B cell (primary cell): ENCODE data around the gene PTS. TPM values are rescaled to one million over a fixed set of nuclear protein-coding genes. Genes with fewer than 3 reads are reported as not detected.

ENCODE experiments used
- ATAC-seq: fragments of 200-7000 bp; cut with Tn5 transposase; one replicate; pipeline ENCODE4 v1.10.0; 2021; ENCODE audit warnings: low read depth, mild to moderate bottlenecking, moderate number of reproducible peaks, moderate library complexity
- CTCF ChIA-PET: fragments of 350-600 bp; sonication (Branson Sonifier 250); formaldehyde crosslinking; loops from one replicate; lab custom pipeline; 2021; ENCODE audit warnings: antibody characterized with exemption, inconsistent platforms; lab: Charles Lee
- POLR2A ChIA-PET: fragments of 350-600 bp; sonication (Branson Sonifier 250); formaldehyde crosslinking; loops from one replicate; lab custom pipeline; 2021; ENCODE audit warnings: antibody characterized with exemption; lab: Charles Lee
- DNase-seq: peaks from one replicate; pipeline ENCODE4 v3.0.0; 2013
- H2AFZ ChIP-seq: 2 replicates; pipeline ENCODE4 v1.6.1; 2012; ENCODE audit warnings: mild to moderate bottlenecking, low read depth, low read length; ENCODE audit not compliant: insufficient read depth, poor library complexity, severe bottlenecking
- H3K27ac ChIP-seq, 2 donors: 1 replicate in 1 of 2; 2 replicates in 1 of 2; pipeline ENCODE4 v1.5.1; 2012 to 2013; ENCODE audit warnings: low read length in 2 of 2, mild to moderate bottlenecking in 2 of 2, moderate library complexity in 1 of 2
- H3K27me3 ChIP-seq, 4 experiments: fragments of 200-600 bp in 1 of 4; sonication (generic) in 1 of 4; replicated peaks in 1 of 4; 1 replicate in 2 of 4; 2 replicates in 2 of 4; pipeline versions ENCODE4 v1.6.1 to v1.7.0; 2013 to 2016; ENCODE audit warnings: low read length in 3 of 4, mild to moderate bottlenecking in 2 of 4, mixed read lengths in 1 of 4, moderate library complexity in 1 of 4; ENCODE audit not compliant: insufficient read depth in 4 of 4, control insufficient read depth in 3 of 4; ENCODE audit errors: control extremely low read depth in 1 of 4
- H3K36me3 ChIP-seq, 2 experiments: replicated peaks in 1 of 2; 1 replicate in 1 of 2; 2 replicates in 1 of 2; pipeline versions ENCODE4 v1.6.1 to v1.7.1; 2013; ENCODE audit warnings: low read length in 1 of 2; ENCODE audit not compliant: insufficient read depth in 2 of 2, control insufficient read depth in 1 of 2; ENCODE audit errors: control extremely low read depth in 1 of 2, extremely low read depth in 1 of 2
- H3K4me1 ChIP-seq, 2 donors: fragments of 200-600 bp in 1 of 2; sonication (generic) in 1 of 2; 1 replicate in 1 of 2; 2 replicates in 1 of 2; pipeline versions ENCODE4 v1.5.1 to v1.6.1; 2013 to 2017; ENCODE audit warnings: low read length in 2 of 2; ENCODE audit not compliant: control insufficient read depth in 2 of 2, insufficient read depth in 2 of 2
- H3K4me2 ChIP-seq: replicated peaks from 2 replicates; pipeline ENCODE3; 2012; ENCODE audit warnings: mild to moderate bottlenecking, low read depth, low read length; ENCODE audit not compliant: poor library complexity, severe bottlenecking
- H3K4me3 ChIP-seq, 5 experiments: fragments of 200-600 bp in 1 of 5; sonication (generic) in 1 of 5; 1 replicate in 3 of 5; 2 replicates in 2 of 5; pipeline versions ENCODE4 v1.5.1 to v1.7.0; 2011 to 2016; ENCODE audit warnings: low read length in 4 of 5, mild to moderate bottlenecking in 4 of 5, low read depth in 2 of 5, control low read depth in 1 of 5, moderate library complexity in 1 of 5; ENCODE audit not compliant: insufficient read depth in 1 of 5; ENCODE audit errors: control extremely low read depth in 1 of 5, extremely low read depth in 1 of 5
- H3K79me2 ChIP-seq: fragments of 200-600 bp; sonication (generic); one replicate; pipeline ENCODE4 v1.6.0; 2016; ENCODE audit warnings: low read length; ENCODE audit not compliant: control insufficient read depth, insufficient read depth
- H3K9ac ChIP-seq: fragments of 200-600 bp; sonication (generic); 2 replicates; pipeline ENCODE4 v1.6.1; 2017; ENCODE audit warnings: mild to moderate bottlenecking, low read length, moderate library complexity
- H3K9me3 ChIP-seq, 3 donors: one replicate each; pipeline versions ENCODE4 v1.6.1 to v1.7.1; 2013; ENCODE audit warnings: low read length in 2 of 3; ENCODE audit not compliant: control insufficient read depth in 2 of 3, insufficient read depth in 1 of 3; ENCODE audit errors: control extremely low read depth in 1 of 3
- H4K20me1 ChIP-seq: 2 replicates; pipeline ENCODE4 v1.6.0; 2012; ENCODE audit warnings: mild to moderate bottlenecking, low read length; ENCODE audit not compliant: insufficient read depth, control insufficient read depth, poor library complexity, severe bottlenecking
- H3K27ac Mint-ChIP-seq: one replicate; pipeline ENCODE4 v1.8.0; 2021; ENCODE audit warnings: mixed read lengths
- H3K27me3 Mint-ChIP-seq: one replicate; pipeline ENCODE4 v1.8.0; 2021; ENCODE audit warnings: mixed read lengths
- H3K4me1 Mint-ChIP-seq: one replicate; pipeline ENCODE4 v1.8.0; 2021; ENCODE audit warnings: mixed read lengths
- H3K4me3 Mint-ChIP-seq: one replicate; pipeline ENCODE4 v1.8.0; 2021; ENCODE audit warnings: mixed read lengths
- H3K9me3 Mint-ChIP-seq: one replicate; pipeline ENCODE4 v1.8.0; 2022; ENCODE audit warnings: mixed read lengths; ENCODE audit not compliant: insufficient read depth
- EZH2 ChIP-seq: IDR thresholded peaks from 2 replicates; pipeline ENCODE4 v1.6.1; 2012; ENCODE audit warnings: borderline replicate concordance, low read depth, mild to moderate bottlenecking, moderate library complexity, low read length; ENCODE audit not compliant: insufficient read depth, poor library complexity, severe bottlenecking
- WGBS: methylation state at CpG from one replicate; pipeline ENCODE4 v1.1.5; 2013; ENCODE audit warnings: missing lambda C conversion rate; ENCODE audit not compliant: insufficient coverage; 5-methylcytosine and 5-hydroxymethylcytosine counted together
- intact Hi-C: fragments of 100-400 bp; cut with micrococcal nuclease; formaldehyde crosslinking; loops from one replicate; pipeline ENCODE4 v1.10.0; 2022
- polyA plus RNA-seq: library from polyadenylated mRNA; depleted of rRNA; stranded (reverse); fragments of >200 nt; gene quantifications from 2 replicates; pipeline ENCODE4 v1.2.3, GENCODE V29; 2012
- total RNA-seq, 2 donors: library from RNA; stranded (reverse); fragments of 120-200 nt in 1 of 2; gene quantifications; 1 replicate in 1 of 2; 2 replicates in 1 of 2; pipeline versions ENCODE4 v1.2.3 to v1.2.4, GENCODE V29; 2013 to 2022
- TF ChIP-seq, protein P1 (sequence below): fragments of 200-600 bp; IDR thresholded peaks from one replicate; pipeline ENCODE4 v1.8.0; 2022; ENCODE audit warnings: antibody characterized with exemption, mild to moderate bottlenecking

The PTS gene
- total and polyA plus RNA-seq, 2 donors (not counting 1 experiment from before 2014, with no cell fraction given), result 36.2 to 36.9 TPM

DNA sequence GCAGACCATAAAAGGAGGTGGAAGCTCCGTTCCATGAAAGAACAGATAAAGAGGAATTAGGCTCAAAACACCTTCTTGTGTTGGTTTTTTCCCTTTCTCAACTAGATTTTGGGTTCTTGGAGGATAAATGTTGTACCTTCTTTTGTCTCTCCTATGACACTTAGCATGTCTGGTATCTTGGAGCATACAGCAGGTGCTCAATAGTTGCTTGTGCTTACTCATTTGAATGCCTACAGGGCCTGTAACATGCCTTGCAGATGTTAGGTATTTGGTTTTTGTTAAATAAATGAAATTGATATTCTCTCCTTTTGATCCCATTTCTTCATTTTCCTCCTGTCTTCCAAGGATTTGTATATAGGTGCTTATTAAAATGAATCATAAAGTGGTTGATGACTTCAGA lies 50.8 kb downstream of the PTS start:
- Histone ChIP-seq H3K9me3 (no peaks in the 10 kb centered on the region), H3K36me3 (no peaks in the 10 kb centered on the region), H3K4me1 (peaks cover 7 to 17% of the 10 kb centered on the region in 2 donors), H3K4me2 (no peak overlapping the region), H2AFZ (no peak overlapping the region), H4K20me1 (no peaks in the 10 kb centered on the region), H3K4me3 (no peak overlapping the region), H3K27ac (no peak overlapping the region), H3K9ac (no peak overlapping the region), H3K27me3 (no peaks in the 10 kb centered on the region), H3K79me2 (no peaks in the 10 kb centered on the region)
- TF ChIP-seq, protein P1, sequence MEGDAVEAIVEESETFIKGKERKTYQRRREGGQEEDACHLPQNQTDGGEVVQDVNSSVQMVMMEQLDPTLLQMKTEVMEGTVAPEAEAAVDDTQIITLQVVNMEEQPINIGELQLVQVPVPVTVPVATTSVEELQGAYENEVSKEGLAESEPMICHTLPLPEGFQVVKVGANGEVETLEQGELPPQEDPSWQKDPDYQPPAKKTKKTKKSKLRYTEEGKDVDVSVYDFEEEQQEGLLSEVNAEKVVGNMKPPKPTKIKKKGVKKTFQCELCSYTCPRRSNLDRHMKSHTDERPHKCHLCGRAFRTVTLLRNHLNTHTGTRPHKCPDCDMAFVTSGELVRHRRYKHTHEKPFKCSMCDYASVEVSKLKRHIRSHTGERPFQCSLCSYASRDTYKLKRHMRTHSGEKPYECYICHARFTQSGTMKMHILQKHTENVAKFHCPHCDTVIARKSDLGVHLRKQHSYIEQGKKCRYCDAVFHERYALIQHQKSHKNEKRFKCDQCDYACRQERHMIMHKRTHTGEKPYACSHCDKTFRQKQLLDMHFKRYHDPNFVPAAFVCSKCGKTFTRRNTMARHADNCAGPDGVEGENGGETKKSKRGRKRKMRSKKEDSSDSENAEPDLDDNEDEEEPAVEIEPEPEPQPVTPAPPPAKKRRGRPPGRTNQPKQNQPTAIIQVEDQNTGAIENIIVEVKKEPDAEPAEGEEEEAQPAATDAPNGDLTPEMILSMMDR, result no peak
- no peak overlapping the region for H3K4me3 Mint-ChIP-seq
- no peak for ATAC-seq
- no peaks in the 10 kb centered on the region for H3K9me3 Mint-ChIP-seq
- no peaks in the 10 kb centered on the region for H3K27me3 Mint-ChIP-seq
- no peak overlapping the region for H3K27ac Mint-ChIP-seq
- 20% methylated on average over 1 of the region's 1 CpG for WGBS
- POLR2A ChIA-PET, result no interaction called here
- H3K4me1 Mint-ChIP-seq, result peaks cover 24% of the 10 kb centered on the region
- DNase-seq, result no peak
- CTCF ChIA-PET, result interaction anchor here (1.1 to 19.7 kb wide), 4 partner anchors 8 to 163 kb away, joined by 3 to 471 read pairs (median 4); partner anchors contain the start of gene PTS
- intact Hi-C loops, result no loop called here

DNA sequence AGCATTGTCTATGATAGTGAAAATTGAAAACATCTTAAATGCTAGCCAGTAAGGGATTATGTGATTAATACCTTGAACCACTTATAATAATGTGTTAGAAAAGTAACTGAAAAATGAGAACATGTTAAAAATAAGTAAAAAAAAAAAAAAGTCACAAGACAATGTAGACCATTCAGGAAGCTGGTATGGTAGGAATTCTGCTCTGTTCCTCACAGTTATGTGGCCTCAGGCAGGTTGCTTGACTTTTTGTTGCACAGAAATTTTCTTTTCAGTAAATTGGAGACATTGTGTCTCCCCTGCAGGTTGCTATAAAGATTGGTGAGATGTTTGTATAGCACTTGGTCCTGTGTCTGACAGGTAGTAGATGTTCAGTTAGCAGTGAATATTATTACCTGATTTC lies 51.7 kb downstream of the PTS start:
- DNase-seq, result no peak
- no peak overlapping the region for H3K4me3 Mint-ChIP-seq
- Histone ChIP-seq H4K20me1 (no peaks in the 10 kb centered on the region), H2AFZ (no peak overlapping the region), H3K4me1 (peaks cover 7 to 15% of the 10 kb centered on the region in 2 donors), H3K27me3 (no peaks in the 10 kb centered on the region), H3K4me2 (no peak overlapping the region), H3K4me3 (no peak overlapping the region), H3K79me2 (no peaks in the 10 kb centered on the region), H3K9ac (no peak overlapping the region), H3K36me3 (no peaks in the 10 kb centered on the region), H3K27ac (no peak overlapping the region), H3K9me3 (no peaks in the 10 kb centered on the region)
- TF ChIP-seq, protein P1, result no peak
- no peak for TF ChIP-seq EZH2
- peaks cover 21% of the 10 kb centered on the region for H3K4me1 Mint-ChIP-seq
- no peaks in the 10 kb centered on the region for H3K9me3 Mint-ChIP-seq
- H3K27me3 Mint-ChIP-seq, result no peaks in the 10 kb centered on the region
- ChIA-PET POLR2A (no interaction called here), CTCF (interaction anchor here (0.6 to 19.7 kb wide), 4 partner anchors 13 to 164 kb away, joined by 3 to 471 read pairs (median 15); partner anchors contain the start of gene PTS)
- no peak overlapping the region for H3K27ac Mint-ChIP-seq
- ATAC-seq, result no peak
- intact Hi-C loops, result no loop called here
